Liver (tissue), 9 donors: Measurements from ENCODE around the gene COPB2. TPM values are rescaled to one million over a fixed set of nuclear protein-coding genes. Genes with fewer than 3 reads are reported as not detected.

Source experiments
- DNase-seq: peaks from one replicate; pipeline ENCODE4 v3.0.0-alpha.2; 2017; ENCODE audit warnings: low spot score
- H3K27ac ChIP-seq, 2 donors: one replicate each; pipeline ENCODE4 v1.7.0; 2013; ENCODE audit warnings: inconsistent platforms in 2 of 2, low read length in 2 of 2, control low read depth in 1 of 2, low read depth in 1 of 2, mild to moderate bottlenecking in 1 of 2
- H3K27me3 ChIP-seq, 4 donors: one replicate each; pipeline versions ENCODE4 v1.6.1 to v1.7.0; 2013; ENCODE audit warnings: low read length in 3 of 4, inconsistent platforms in 1 of 4, mild to moderate bottlenecking in 1 of 4, moderate library complexity in 1 of 4; ENCODE audit not compliant: control insufficient read depth in 4 of 4, insufficient read depth in 4 of 4
- H3K36me3 ChIP-seq, 4 donors: one replicate each; pipeline versions ENCODE4 v1.6.1 to v1.7.0; 2013; ENCODE audit warnings: low read length in 3 of 4, mild to moderate bottlenecking in 3 of 4, low read depth in 1 of 4, moderate library complexity in 1 of 4; ENCODE audit not compliant: control insufficient read depth in 4 of 4, insufficient read depth in 3 of 4
- H3K4me1 ChIP-seq, 4 donors: one replicate each; pipeline versions ENCODE4 v1.6.1 to v1.7.0; 2013; ENCODE audit warnings: low read length in 3 of 4, mild to moderate bottlenecking in 3 of 4, moderate library complexity in 1 of 4; ENCODE audit not compliant: control insufficient read depth in 4 of 4, insufficient read depth in 4 of 4
- H3K4me3 ChIP-seq, 3 donors: one replicate each; pipeline versions ENCODE4 v1.6.1 to v1.7.0; 2013; ENCODE audit warnings: low read length in 3 of 3, control low read depth in 1 of 3, low read depth in 1 of 3, mild to moderate bottlenecking in 1 of 3
- H3K9ac ChIP-seq, 2 donors: one replicate each; pipeline ENCODE4 v1.7.0; 2013; ENCODE audit warnings: low read length in 2 of 2, mild to moderate bottlenecking in 2 of 2, moderate library complexity in 2 of 2, control low read depth in 1 of 2, low read depth in 1 of 2
- H3K9me3 ChIP-seq, 4 donors: one replicate each; pipeline versions ENCODE4 v1.6.1 to v1.7.0; 2013; ENCODE audit warnings: low read length in 3 of 4; ENCODE audit not compliant: control insufficient read depth in 4 of 4
- CTCF ChIP-seq: fragments of 150-350 bp; IDR thresholded peaks from 2 replicates; pipeline ENCODE4 v1.5.1; 2017; ENCODE audit warnings: improper control_type of control experiment, low read depth, low read length; ENCODE audit not compliant: missing input control
- EGR1 ChIP-seq, 2 donors: IDR thresholded peaks; 2 replicates each; pipeline ENCODE4 v1.6.1; 2016 to 2018; ENCODE audit warnings: antibody characterized with exemption in 2 of 2, low read depth in 2 of 2
- FOXA1 ChIP-seq: IDR thresholded peaks from 2 replicates; pipeline ENCODE4 v1.6.1; 2016; ENCODE audit warnings: antibody characterized with exemption
- FOXA2 ChIP-seq: IDR thresholded peaks from 2 replicates; pipeline ENCODE4 v1.6.1; 2016; ENCODE audit warnings: antibody characterized with exemption
- GABPA ChIP-seq, 2 donors: IDR thresholded peaks in 1 of 2; conservative IDR thresholded peaks in 1 of 2; 2 replicates each; pipeline ENCODE4 v1.6.1; 2016; ENCODE audit warnings: antibody characterized with exemption in 2 of 2, mild to moderate bottlenecking in 1 of 2, moderate library complexity in 1 of 2
- HNF4A ChIP-seq, 2 donors: conservative IDR thresholded peaks; 2 replicates each; pipeline ENCODE4 v1.6.1; 2016; ENCODE audit warnings: antibody characterized with exemption in 2 of 2, mild to moderate bottlenecking in 2 of 2
- HNF4G ChIP-seq: IDR thresholded peaks from 2 replicates; pipeline ENCODE4 v1.6.1; 2016; ENCODE audit warnings: antibody characterized with exemption
- JUND ChIP-seq, 2 donors: IDR thresholded peaks; 2 replicates each; pipeline ENCODE4 v1.6.1; 2016; ENCODE audit warnings: antibody characterized with exemption in 2 of 2
- MAX ChIP-seq: IDR thresholded peaks from 2 replicates; pipeline ENCODE4 v1.6.1; 2016; ENCODE audit warnings: antibody characterized with exemption
- NR2F2 ChIP-seq: IDR thresholded peaks from 2 replicates; pipeline ENCODE4 v1.6.1; 2016; ENCODE audit warnings: antibody characterized with exemption
- RAD21 ChIP-seq, 2 donors: IDR thresholded peaks; 2 replicates each; pipeline ENCODE4 v1.6.1; 2016; ENCODE audit warnings: antibody characterized with exemption in 2 of 2, mild to moderate bottlenecking in 2 of 2
- REST ChIP-seq: IDR thresholded peaks from 2 replicates; pipeline ENCODE4 v1.6.1; 2016; ENCODE audit warnings: antibody characterized with exemption, mild to moderate bottlenecking
- TAF1 ChIP-seq: conservative IDR thresholded peaks from 2 replicates; pipeline ENCODE4 v1.6.1; 2016; ENCODE audit warnings: antibody characterized with exemption, mild to moderate bottlenecking
- YY1 ChIP-seq: IDR thresholded peaks from 2 replicates; pipeline ENCODE4 v1.6.1; 2016; ENCODE audit warnings: antibody characterized with exemption, mild to moderate bottlenecking
- ZBTB33 ChIP-seq: IDR thresholded peaks from 2 replicates; pipeline ENCODE4 v1.6.1; 2016; ENCODE audit warnings: antibody characterized with exemption
- WGBS: extraction: QIAGEN DNeasy Blood & Tissue Kit; methylation state at CpG from one replicate; pipeline ENCODE4 v1.1.7; 2013; 5-methylcytosine and 5-hydroxymethylcytosine counted together
- polyA plus RNA-seq, 2 donors: library from polyadenylated mRNA; stranded (reverse) in 1 of 2; unstranded in 1 of 2; fragments of 200-250 nt in 1 of 2; fragments of >200 nt in 1 of 2; fragmentation: Nextera tagmentation in 1 of 2; extraction: Ambion mirVana in 1 of 2; gene quantifications; one replicate each; pipeline versions ENCODE4 v1.2.1 to v1.2.3, GENCODE V29; 2013 to 2015
- total RNA-seq, 2 donors: library from RNA; depleted of rRNA; stranded (reverse); fragments of >200 nt; gene quantifications; one replicate each; pipeline ENCODE4 v1.2.3, GENCODE V29; 2014
- donor health status: healthy.
- donor health status: healthy.
- donor health status: healthy.
- donor health status: healthy.
- donor health status: healthy.

COPB2 gene
- total and polyA plus RNA-seq, 4 donors: 45.4 to 145 (median 72.0) TPM

GRCh38 chr3:139317215-139317614 is 72.2 kb downstream of the COPB2 start:
- Histone ChIP-seq H3K9ac (no peak overlapping the region), H3K27ac (no peak overlapping the region), H3K4me3 (no peak overlapping the region), H3K27me3 (no peaks in the 10 kb centered on the region), H3K9me3 (no peaks in the 10 kb centered on the region), H3K4me1 (no peaks in the 10 kb centered on the region), H3K36me3 (no peaks in the 10 kb centered on the region)
- TF ChIP-seq EGR1 (IDR thresholded peaks at IDR 0.05; ENCODE audit: low read depth in 2 of 2): no peak
- WGBS: 77% methylated on average over 6 of the region's 6 CpGs
- no peak for DNase-seq

- Histone ChIP-seq H3K36me3 (no peaks in the 10 kb centered on the region), H3K27me3 (no peaks in the 10 kb centered on the region), H3K4me3 (no peak overlapping the region), H3K9me3 (no peaks in the 10 kb centered on the region), H3K9ac (no peak overlapping the region), H3K27ac (no peak overlapping the region), H3K4me1 (no peaks in the 10 kb centered on the region)
- WGBS: 86% methylated on average over 5 of the region's 5 CpGs
- no peak for TF ChIP-seq HNF4G
- TF ChIP-seq ZBTB33: no peak
- no peak for TF ChIP-seq FOXA1
- TF ChIP-seq TAF1: no peak
- TF ChIP-seq YY1: no peak
- no peak for TF ChIP-seq REST
- TF ChIP-seq GABPA (IDR thresholded peaks at IDR 0.05 in 1 of 2, conservative IDR thresholded peaks at IDR 0.05 in 1 of 2): no peak
- TF ChIP-seq HNF4A (conservative IDR thresholded peaks at IDR 0.05): no peak
- no peak for TF ChIP-seq CTCF
- TF ChIP-seq JUND (IDR thresholded peaks at IDR 0.05): no peak
- TF ChIP-seq FOXA2: no peak
- TF ChIP-seq NR2F2: no peak
- TF ChIP-seq RAD21 (IDR thresholded peaks at IDR 0.05): no peak
- TF ChIP-seq MAX: no peak
- DNase-seq: no peak
Measured at GRCh38 chr3:139313921-139314320, 75.5 kb downstream of the COPB2 start.
